H1 (cell line): Measurements from ENCODE around the gene NAGA. TPM values are rescaled to one million over a fixed set of nuclear protein-coding genes. Genes with fewer than 3 reads are reported as not detected.

Experiments used
- BRCA1 ChIP-seq: IDR thresholded peaks from 2 replicates; pipeline ENCODE4 v1.6.1; 2012; ENCODE audit warnings: low read depth, low read length, improper control_type of control experiment
- CHD1 ChIP-seq: IDR thresholded peaks from 2 replicates; pipeline ENCODE4 v1.6.1; 2012; ENCODE audit warnings: low read depth, low read length, improper control_type of control experiment
- CTBP2 ChIP-seq: IDR thresholded peaks from 2 replicates; pipeline ENCODE4 v1.7.0; 2011; ENCODE audit warnings: borderline replicate concordance, mild to moderate bottlenecking, moderate library complexity, mixed read lengths, low read length; ENCODE audit not compliant: insufficient read depth, insufficient read length
- NRF1 ChIP-seq: IDR thresholded peaks from 2 replicates; pipeline ENCODE4 v1.6.1; 2011; ENCODE audit warnings: mild to moderate bottlenecking, low read depth, low read length, improper control_type of control experiment
- PHF8 ChIP-seq: fragments of 200-600 bp; sonication (generic); conservative IDR thresholded peaks from 2 replicates; pipeline ENCODE4 v1.7.1; 2012; ENCODE audit warnings: low read depth, mild to moderate bottlenecking, inconsistent platforms, low read length, moderate library complexity
- RBBP5 ChIP-seq: IDR thresholded peaks from 2 replicates; pipeline ENCODE4 v1.7.1; 2012; ENCODE audit warnings: low read depth, mild to moderate bottlenecking, inconsistent platforms, low read length, moderate library complexity, borderline replicate concordance
- RNF2 ChIP-seq: fragments of 200-900, 300-1000 bp; sonication (generic); IDR thresholded peaks from 2 replicates; pipeline ENCODE4 v1.7.1; 2016; ENCODE audit warnings: borderline replicate concordance, low read depth, mild to moderate bottlenecking, antibody characterized with exemption, low read length; ENCODE audit not compliant: poor library complexity, severe bottlenecking; ENCODE audit errors: missing control alignments
- SP1 ChIP-seq: IDR thresholded peaks from 2 replicates; pipeline ENCODE4 v1.6.1; 2011; ENCODE audit warnings: low read depth, low read length
- TEAD4 ChIP-seq: IDR thresholded peaks from 2 replicates; pipeline ENCODE4 v1.6.1; 2012; ENCODE audit warnings: low read depth, low read length, inconsistent platforms, mixed read lengths
- ZNF274 ChIP-seq: IDR thresholded peaks from 2 replicates; pipeline ENCODE4 v1.7.0; 2012; ENCODE audit warnings: low read length, borderline replicate concordance; ENCODE audit errors: extremely low read depth
- polyA plus RNA-seq, 7 experiments: library from polyadenylated mRNA; depleted of rRNA in 3 of 7; stranded (reverse) in 5 of 7; unstranded in 2 of 7; fragments of >200 nt in 5 of 7; fragments of 200-250 nt in 2 of 7; gene quantifications; 1 replicate in 5 of 7; 2 replicates in 1 of 7; 4 replicates in 1 of 7; pipeline versions ENCODE4 v1.2.1 to v1.2.3, GENCODE V29; 2011 to 2013; ENCODE audit warnings: missing spikeins in 2 of 7, mixed read lengths in 2 of 7
- total RNA-seq: library from RNA; stranded (reverse); fragmentation: NEBNext Ultra II Directional; extraction: Animal tissue kit (Norgen Biotek cat#: 25700); gene quantifications from 2 replicates; pipeline ENCODE4 v1.2.1, GENCODE V29; 2021
- TF ChIP-seq, protein P1 (sequence below): IDR thresholded peaks from 2 replicates; pipeline ENCODE4 v1.6.1; 2012; ENCODE audit warnings: low read length, inconsistent platforms

NAGA gene
- total and polyA plus RNA-seq, 2 of the 8 experiments (the other 6 are each of a cell fraction or from before 2014, with no cell fraction given), result 14.8 to 30.7 TPM

GRCh38 chr22:42018224-42018623 lies 52.4 kb downstream of the NAGA start (continued):
- TF ChIP-seq, protein P1, sequence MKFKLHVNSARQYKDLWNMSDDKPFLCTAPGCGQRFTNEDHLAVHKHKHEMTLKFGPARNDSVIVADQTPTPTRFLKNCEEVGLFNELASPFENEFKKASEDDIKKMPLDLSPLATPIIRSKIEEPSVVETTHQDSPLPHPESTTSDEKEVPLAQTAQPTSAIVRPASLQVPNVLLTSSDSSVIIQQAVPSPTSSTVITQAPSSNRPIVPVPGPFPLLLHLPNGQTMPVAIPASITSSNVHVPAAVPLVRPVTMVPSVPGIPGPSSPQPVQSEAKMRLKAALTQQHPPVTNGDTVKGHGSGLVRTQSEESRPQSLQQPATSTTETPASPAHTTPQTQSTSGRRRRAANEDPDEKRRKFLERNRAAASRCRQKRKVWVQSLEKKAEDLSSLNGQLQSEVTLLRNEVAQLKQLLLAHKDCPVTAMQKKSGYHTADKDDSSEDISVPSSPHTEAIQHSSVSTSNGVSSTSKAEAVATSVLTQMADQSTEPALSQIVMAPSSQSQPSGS, result no peak
- TF ChIP-seq BRCA1 (no peak), TEAD4 (no peak), SP1 (no peak), ZNF274 (no peak), CHD1 (no peak), CTBP2 (no peak), PHF8 (no peak), RBBP5 (no peak), NRF1 (no peak), RNF2 (no peak)
